HUES48 (cell line): ENCODE data around the gene COL9A2.

Experiments used
- H3K27ac ChIP-seq: one replicate; pipeline ENCODE4 v1.7.0; 2013; ENCODE audit warnings: low read depth, low read length, inconsistent platforms
- H3K27me3 ChIP-seq: 2 replicates; pipeline ENCODE4 v1.6.1; 2013; ENCODE audit warnings: mild to moderate bottlenecking, low read length; ENCODE audit not compliant: control insufficient read depth, insufficient read depth
- H3K36me3 ChIP-seq: 2 replicates; pipeline ENCODE4 v1.6.1; 2013; ENCODE audit warnings: low read length; ENCODE audit not compliant: control insufficient read depth, insufficient read depth
- H3K4me1 ChIP-seq: 2 replicates; pipeline ENCODE4 v1.6.1; 2013; ENCODE audit warnings: mild to moderate bottlenecking, low read length; ENCODE audit not compliant: control insufficient read depth, insufficient read depth
- H3K4me3 ChIP-seq: 2 replicates; pipeline ENCODE4 v1.5.1; 2013; ENCODE audit warnings: mild to moderate bottlenecking, low read depth, low read length
- H3K9ac ChIP-seq: 2 replicates; pipeline ENCODE4 v1.6.1; 2013; ENCODE audit warnings: mild to moderate bottlenecking, low read depth, low read length, moderate library complexity
- H3K9me3 ChIP-seq: 2 replicates; pipeline ENCODE4 v1.6.1; 2013; ENCODE audit warnings: low read length; ENCODE audit not compliant: control insufficient read depth, insufficient read depth

COL9A2 gene

DNA sequence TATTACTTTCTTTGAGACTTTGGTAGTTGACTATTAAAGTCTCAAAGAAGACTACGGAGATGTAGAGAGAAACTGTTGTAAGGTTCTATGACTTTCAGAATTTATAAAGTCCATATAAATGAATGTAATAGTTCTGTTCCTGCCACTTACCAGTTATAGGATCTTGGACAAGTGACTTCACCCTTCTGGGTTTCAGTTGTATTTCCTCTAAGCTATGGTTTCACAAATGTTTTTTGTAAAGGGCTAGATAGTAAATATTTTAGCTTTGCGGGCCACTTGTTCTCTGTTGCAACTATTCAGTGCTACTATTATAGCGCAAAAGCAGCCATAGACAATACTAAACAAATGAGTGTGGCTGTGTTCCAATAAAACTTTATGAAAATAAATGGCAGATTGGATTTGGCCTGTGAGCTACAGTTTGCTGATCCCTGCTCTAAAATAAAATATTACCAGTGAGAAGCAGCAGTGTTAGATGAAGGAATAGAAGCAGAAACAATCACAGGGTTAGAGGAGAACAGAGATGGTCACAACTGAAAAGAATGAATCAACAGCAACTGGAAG lies 44.4 kb downstream of the COL9A2 start:
- no peaks in the 10 kb centered on the region for H3K9me3 ChIP-seq
- peaks cover 75% of the 10 kb centered on the region for H3K36me3 ChIP-seq
- no peak overlapping the region for H3K4me3 ChIP-seq
- no peaks in the 10 kb centered on the region for H3K4me1 ChIP-seq
- H3K27ac ChIP-seq: no peak overlapping the region
- no peak overlapping the region for H3K9ac ChIP-seq
- no peaks in the 10 kb centered on the region for H3K27me3 ChIP-seq

DNA sequence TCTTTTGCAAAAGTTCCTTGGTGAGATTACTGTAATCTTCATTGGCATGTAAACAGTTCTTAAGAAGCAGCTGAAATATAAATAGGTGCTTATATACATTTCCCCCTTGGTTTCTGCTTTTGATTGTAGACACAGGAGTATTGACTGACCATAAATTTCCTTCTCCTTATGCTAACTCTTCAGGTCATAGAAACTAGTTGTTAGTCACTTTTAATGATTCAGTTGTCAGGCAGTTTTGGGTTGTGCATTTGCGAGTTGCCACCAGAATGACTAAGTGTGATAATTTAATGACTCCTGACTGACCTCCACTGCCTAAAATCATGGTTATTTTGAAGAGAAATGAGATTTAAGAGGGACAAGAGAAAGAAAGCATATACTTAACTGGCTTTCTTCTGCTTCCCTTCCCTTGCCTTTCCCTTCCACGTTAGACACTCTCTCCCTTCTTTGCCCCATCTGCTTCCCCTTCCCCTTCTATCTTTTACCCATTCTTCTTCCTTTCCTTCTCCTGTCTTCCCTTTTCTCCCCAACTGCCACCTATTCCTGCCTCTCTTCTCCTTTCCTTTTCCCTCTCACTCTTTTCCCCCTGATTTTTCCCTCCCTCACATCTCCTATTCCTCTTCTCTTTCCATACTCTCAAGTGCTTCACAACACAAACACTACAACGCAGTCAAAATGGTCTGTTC lies 46.8 kb downstream of the COL9A2 start:
- Histone ChIP-seq H3K9ac (no peak overlapping the region), H3K27ac (no peak overlapping the region), H3K9me3 (no peaks in the 10 kb centered on the region), H3K36me3 (peaks cover 85% of the 10 kb centered on the region), H3K27me3 (no peaks in the 10 kb centered on the region), H3K4me3 (no peak overlapping the region), H3K4me1 (no peaks in the 10 kb centered on the region)

DNA sequence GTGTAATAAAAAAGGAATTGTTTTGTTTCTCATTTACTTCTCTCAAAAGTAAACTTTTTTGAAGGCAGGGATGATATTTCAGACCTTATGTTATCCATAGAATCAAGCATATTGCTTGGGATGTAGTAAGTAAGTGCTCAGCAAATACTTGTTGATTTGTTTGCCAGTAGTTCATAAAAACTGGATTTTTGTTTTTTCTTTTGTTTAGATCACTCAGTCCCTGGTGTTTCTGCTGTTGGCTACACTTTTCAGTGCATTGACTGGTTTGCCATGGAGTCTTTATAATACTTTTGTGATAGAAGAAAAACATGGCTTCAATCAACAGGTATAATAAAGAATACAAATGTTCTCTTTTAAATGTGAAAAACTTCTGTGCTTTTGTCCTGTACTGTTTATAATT lies 48.9 kb downstream of the COL9A2 start:
- H3K9ac ChIP-seq: no peak overlapping the region
- H3K27me3 ChIP-seq: no peaks in the 10 kb centered on the region
- H3K9me3 ChIP-seq: no peaks in the 10 kb centered on the region
- no peak overlapping the region for H3K27ac ChIP-seq
- no peak overlapping the region for H3K4me3 ChIP-seq
- peaks cover 86% of the 10 kb centered on the region for H3K36me3 ChIP-seq
- H3K4me1 ChIP-seq: no peaks in the 10 kb centered on the region

DNA sequence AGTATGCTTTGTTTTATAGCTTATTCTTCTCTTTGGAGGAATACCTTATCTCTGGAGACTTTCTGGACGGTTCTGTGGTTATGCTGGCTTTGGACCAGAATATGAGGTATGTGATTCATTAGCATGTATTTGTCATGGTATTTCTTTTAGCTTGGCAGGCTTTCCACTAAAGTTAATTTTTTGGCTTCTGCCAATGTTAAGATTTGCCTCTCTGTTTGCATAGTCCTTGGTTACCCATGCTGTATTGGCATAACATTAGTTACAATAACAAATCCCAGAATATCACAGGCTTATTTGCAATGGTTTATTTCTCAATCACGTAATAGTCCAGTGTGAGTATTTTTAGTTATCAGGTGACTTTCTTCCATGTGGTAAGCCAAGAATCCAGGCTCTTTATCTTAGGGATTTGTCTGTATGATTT lies 49.3 kb downstream of the COL9A2 start:
- Histone ChIP-seq H3K27ac (no peak overlapping the region), H3K9me3 (no peaks in the 10 kb centered on the region), H3K4me1 (no peaks in the 10 kb centered on the region), H3K4me3 (no peak overlapping the region), H3K36me3 (peaks cover 87% of the 10 kb centered on the region), H3K9ac (no peak overlapping the region), H3K27me3 (no peaks in the 10 kb centered on the region)

DNA sequence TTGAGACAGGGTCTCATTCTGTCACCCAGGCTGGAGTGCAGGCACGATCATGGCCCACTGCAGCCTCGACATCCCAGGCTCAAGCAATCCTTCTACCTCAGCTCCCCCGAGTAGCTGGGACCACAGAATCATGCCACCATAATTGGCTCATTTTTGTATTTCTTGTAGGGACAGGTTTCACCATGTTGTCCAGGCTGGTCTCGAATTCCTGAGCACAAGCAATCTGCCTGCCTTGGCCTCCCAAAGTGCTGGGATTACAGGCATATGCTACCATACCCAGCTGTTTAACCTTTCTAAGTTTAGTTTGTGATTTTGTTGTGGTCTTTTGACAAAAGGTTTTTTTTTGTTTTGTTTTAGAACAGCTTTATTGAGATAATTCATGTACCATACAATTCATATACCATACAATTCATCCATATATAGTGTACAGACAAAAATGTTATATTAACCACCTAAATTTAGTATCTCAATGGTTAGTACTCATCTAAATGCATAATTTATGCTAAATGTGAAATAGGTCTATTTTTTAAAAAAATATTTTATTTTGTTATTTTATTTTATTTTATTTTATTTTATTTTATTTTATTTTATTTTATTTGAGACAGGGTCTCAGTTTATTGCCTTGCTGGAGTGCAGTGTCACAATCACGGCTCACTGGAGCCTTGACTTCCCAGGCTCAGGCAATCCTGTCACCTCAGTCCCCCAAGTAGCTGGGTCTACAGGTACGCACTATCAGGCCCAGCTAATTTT lies 50.1 kb downstream of the COL9A2 start:
- no peaks in the 10 kb centered on the region for H3K9me3 ChIP-seq
- H3K27me3 ChIP-seq: no peaks in the 10 kb centered on the region
- H3K4me1 ChIP-seq: no peaks in the 10 kb centered on the region
- no peak overlapping the region for H3K9ac ChIP-seq
- H3K27ac ChIP-seq: no peak overlapping the region
- no peak overlapping the region for H3K4me3 ChIP-seq
- peaks cover 87% of the 10 kb centered on the region for H3K36me3 ChIP-seq

DNA sequence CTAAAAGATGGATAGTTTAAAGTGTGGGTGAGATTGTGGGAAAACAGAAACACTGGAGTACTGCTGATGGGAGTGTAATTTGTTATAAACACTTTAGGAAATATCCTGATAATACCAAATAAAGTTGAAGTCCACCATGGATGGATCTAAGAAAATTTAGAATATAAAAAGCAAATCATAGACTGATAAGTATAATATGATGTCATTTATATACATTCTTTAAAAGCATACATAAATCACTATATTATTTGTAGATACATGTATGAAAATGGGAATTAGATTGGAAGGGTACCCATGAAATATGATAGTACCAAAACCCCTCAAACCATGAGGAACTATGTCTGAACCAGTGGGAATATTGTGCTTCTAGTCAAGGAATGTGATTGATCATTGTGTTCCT lies 51.2 kb downstream of the COL9A2 start:
- Histone ChIP-seq H3K36me3 (peaks cover 87% of the 10 kb centered on the region), H3K27me3 (no peaks in the 10 kb centered on the region), H3K9me3 (no peaks in the 10 kb centered on the region), H3K4me1 (no peaks in the 10 kb centered on the region), H3K27ac (no peak overlapping the region), H3K4me3 (no peak overlapping the region), H3K9ac (no peak overlapping the region)

DNA sequence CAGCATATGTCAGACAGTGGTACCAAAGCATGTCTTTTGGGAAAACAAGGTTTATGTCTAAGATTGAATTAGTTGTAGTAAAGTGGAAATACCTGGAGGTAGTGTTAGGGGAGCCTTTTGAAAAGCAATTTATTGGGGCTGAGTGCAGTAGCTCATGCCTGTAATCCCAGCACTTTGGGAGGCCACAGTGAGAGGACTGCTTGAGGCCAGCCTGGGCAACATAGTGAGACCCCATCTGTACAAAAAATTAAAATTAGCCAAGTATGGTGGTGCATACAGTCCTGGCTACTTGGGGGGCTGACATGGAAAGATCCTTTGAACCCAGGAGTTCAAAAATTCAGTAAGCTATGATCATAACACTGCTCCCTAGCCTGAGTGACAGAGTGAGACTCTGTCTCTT lies 51.8 kb downstream of the COL9A2 start:
- Histone ChIP-seq H3K4me3 (no peak overlapping the region), H3K9me3 (no peaks in the 10 kb centered on the region), H3K36me3 (peaks cover 87% of the 10 kb centered on the region), H3K27ac (no peak overlapping the region), H3K4me1 (no peaks in the 10 kb centered on the region), H3K27me3 (no peaks in the 10 kb centered on the region), H3K9ac (no peak overlapping the region)

DNA sequence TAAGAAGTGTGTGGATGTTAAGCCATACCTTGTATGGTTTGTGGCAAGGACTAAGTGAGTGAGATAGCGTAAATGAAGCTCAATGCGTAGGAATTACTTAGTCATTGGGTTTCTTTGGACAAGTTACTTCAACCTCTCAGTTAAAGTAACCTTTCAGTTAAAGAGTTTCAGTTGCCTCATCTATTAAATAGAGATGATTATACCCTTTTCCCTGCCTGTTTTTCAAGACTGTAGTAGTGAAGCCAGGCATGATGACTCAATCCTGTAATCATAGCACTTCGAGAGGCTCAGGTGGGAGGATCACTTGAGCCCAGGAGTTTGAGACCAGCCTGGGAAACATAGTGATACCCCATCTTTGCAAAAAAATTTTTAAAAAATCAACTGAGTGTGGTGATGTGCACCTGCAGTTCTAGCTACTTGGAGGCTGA lies 52.7 kb downstream of the COL9A2 start:
- Histone ChIP-seq H3K9ac (no peak overlapping the region), H3K36me3 (peaks cover 86% of the 10 kb centered on the region), H3K9me3 (no peaks in the 10 kb centered on the region), H3K4me3 (no peak overlapping the region), H3K4me1 (no peaks in the 10 kb centered on the region), H3K27me3 (no peaks in the 10 kb centered on the region), H3K27ac (no peak overlapping the region)

DNA sequence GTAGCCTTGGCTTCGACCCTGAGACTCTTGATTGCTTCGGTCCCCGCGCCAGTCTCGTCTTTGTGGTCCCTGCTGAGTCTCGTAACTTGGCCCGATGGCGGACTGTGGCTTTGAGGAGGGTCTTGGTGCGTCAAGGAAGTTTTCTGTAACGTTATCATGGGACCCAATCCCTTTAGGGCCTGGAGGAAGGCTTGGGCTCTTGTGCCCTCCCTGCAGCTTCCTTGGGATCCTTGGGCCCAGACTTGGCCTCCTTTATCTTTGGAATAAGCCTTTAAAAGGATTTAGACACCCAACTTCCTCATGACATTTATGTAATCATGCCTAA lies 58.7 kb downstream of the COL9A2 start:
- Histone ChIP-seq H3K9ac (peak overlapping the region; percentile 90), H3K4me3 (peak overlapping the region; percentile 97), H3K27ac (peak overlapping the region; percentile 89), H3K4me1 (peaks cover 8% of the 10 kb centered on the region; the same call in 1 of the 2 replicates), H3K36me3 (peaks cover 41% of the 10 kb centered on the region), H3K27me3 (no peaks in the 10 kb centered on the region), H3K9me3 (no peaks in the 10 kb centered on the region)

DNA sequence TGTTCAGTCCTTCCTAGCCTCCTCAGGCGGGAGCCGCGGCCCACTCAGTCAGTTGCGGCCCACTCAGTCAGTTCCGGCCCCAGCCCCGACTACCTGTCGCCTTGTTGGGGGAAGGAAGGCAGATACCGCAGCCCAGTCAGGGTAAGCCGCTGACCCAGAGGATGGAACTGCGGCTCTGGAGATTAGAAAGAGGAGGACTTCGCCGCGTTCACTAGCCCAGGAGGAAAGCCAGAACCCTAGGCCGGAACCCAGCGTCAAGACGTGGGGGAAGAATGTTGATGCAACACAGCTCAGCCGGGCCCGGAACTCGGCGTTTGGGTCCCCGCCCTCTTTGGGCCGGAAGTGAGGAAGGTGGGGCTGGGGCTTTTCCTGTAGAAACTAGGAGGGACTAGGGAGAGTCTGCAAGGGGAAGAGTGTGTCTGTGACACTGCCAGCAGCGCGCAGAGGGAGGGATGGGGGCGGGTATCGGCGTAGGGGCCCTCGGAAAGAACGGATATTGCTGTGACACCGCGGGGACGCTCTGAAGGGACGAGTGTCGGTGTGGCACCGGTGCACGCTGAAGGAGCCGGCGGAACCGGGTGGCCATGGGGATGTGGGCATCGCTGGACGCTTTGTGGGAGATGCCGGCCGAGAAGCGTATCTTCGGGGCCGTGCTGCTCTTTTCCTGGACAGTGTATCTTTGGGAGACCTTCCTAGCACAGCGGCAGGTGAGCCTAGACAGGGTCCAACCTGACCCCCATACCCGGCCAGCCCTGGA lies 59.2 kb downstream of the COL9A2 start, which contains the start of gene ZMPSTE24:
ZMPSTE24 (plus strand) TSS at position 549 of the 757 bp plus-strand sequence; CDS start at position 585, 36 bp downstream.
- H3K27ac ChIP-seq: peak within 1 kb of the TSS; percentile 99
- peaks cover 36% of the 10 kb centered on the region for H3K36me3 ChIP-seq
- H3K9me3 ChIP-seq: no peaks in the 10 kb centered on the region
- peak within 1 kb of the TSS; percentile 94 for H3K9ac ChIP-seq
- H3K4me1 ChIP-seq: peaks cover 8% of the 10 kb centered on the region; the same call in 1 of the 2 replicates
- H3K4me3 ChIP-seq: peak within 1 kb of the TSS; percentile 97
- H3K27me3 ChIP-seq: no peaks in the 10 kb centered on the region
